GM12892 (cell line): Measurements from ENCODE around the gene GABRA5.

Experiments used
- DNase-seq: peaks from one replicate; pipeline ENCODE4 v3.0.0; 2011; ENCODE audit not compliant: insufficient read length
- FAIRE-seq: peaks from 2 replicates; lab custom pipeline; 2011; peaks lifted over from hg19 to GRCh38; lab: Jason Lieb, UNC
- POLR2A ChIP-seq: IDR thresholded peaks from 2 replicates; pipeline ENCODE4 v1.6.1; 2011; ENCODE audit warnings: low read depth, low read length, control low read depth
- POLR2AphosphoS5 ChIP-seq: IDR thresholded peaks from 2 replicates; pipeline ENCODE4 v1.6.1; 2011; ENCODE audit warnings: low read depth, low read length, control low read depth
- TAF1 ChIP-seq: IDR thresholded peaks from 2 replicates; pipeline ENCODE4 v1.6.1; 2011; ENCODE audit warnings: low read depth, mild to moderate bottlenecking, control low read depth, low read length, borderline replicate concordance

Gene GABRA5

DNA sequence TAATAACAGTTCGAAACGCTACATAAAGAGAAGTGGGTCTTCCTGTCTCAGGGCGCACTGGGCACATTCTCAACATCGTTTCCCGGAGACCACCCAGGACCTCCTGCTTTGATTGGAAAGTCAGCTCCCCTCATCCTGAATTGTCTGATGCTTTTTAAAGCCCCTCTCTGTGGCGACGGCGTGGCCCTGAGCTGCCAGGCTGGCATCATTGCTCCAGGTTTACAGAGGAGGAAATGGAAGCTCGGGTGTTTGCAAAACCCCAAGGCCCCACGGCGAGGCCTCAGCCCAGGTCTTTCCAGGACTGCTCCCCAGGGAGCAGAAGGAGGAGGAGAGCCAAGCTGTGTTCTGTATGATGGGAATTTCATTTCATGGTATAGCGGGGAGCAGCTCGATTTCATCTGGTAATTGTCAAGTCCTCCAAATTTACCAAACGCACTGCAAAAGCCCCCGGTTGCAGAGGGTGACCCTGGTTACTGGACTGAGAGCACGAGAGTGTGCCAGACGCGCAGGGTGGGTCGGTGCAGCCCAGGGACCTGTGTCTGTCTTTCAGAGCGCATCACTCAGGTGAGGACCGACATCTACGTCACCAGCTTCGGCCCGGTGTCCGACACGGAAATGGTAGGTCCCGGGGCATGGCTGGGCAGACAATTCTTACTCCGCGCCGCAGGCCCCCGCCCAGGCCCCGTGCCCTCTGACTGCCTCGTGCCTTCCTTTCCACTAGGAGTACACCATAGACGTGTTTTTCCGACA lies 15.9 kb downstream of the GABRA5 start:
- no peak for DNase-seq
- FAIRE-seq, result no peak
- TF ChIP-seq POLR2AphosphoS5 (no peak), TAF1 (no peak), POLR2A (no peak)

DNA sequence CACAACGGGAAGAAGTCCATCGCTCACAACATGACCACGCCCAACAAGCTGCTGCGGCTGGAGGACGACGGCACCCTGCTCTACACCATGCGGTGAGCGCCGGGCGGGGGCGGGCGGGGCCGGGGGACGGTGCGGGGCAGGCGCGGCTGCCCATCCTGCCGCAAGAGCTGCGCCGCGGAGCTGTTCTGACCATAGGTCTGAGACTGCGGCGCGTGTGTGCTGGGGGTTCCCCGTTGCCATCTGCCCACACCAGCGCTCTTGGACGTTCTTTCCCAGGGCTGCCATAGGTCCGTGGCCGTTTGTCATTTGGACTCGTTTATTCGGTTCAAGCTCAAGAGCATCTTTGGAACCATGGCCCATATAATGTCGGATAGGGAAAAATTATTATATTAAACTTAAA lies 16.6 kb downstream of the GABRA5 start:
- TF ChIP-seq POLR2A (no peak), POLR2AphosphoS5 (no peak), TAF1 (no peak)
- FAIRE-seq (no peak), DNase-seq (no peak)

DNA sequence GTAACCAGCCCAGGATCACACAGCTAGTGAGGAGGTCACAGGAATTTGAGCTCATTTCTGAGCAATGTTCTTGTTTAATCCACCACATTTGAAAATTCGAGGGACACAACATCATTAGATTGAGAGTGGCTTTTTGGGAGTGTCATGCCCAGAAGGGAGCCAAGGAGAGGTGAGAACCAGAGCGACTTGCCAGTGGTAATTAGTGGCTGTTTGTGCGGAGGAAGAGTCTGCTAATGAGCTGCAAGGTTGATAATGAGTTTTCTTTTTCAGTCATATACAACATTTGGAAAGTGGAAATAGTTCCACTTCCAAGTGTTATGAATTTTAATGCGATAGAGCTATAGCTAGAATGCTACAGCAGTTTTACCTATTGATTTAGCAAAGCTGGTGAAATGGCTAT lies 19.7 kb downstream of the GABRA5 start:
- no peak for FAIRE-seq
- TF ChIP-seq POLR2AphosphoS5 (no peak), TAF1 (no peak), POLR2A (no peak)
- DNase-seq, result no peak

DNA sequence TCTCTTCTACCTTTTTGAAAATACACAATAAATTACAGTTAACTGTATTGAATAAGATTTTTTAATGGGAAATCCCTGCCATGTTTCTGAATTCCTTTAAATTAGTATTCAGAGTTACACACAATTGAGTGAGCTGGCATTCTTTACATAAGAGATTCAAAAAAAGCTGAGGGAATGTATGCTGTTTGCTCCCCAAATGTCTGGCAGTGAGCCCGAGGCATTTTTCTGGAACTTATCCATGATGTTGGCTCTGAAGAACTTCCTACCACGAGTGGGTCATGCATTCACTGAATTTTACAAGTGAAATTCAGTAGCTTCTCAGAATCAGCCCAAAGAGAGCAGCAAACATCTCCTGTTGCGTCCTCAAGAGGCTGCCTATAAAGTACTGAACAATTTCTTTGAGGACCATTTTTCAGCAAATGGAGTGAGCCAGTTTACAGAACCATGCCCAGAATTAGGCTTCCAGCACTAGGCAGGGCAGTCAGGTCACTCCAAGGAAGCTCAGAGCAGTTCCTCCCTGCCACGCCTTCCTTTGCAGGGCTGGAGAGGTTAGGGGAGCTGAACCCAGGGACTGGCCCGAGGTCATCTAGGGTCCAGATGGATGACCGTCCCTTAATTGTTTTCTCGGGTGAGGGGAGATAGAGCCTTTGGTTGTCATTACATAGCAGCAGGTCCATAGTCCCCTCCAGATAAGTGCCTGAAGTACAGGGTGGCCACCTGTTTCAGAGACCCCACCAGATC lies 21.2 kb downstream of the GABRA5 start:
- TF ChIP-seq POLR2AphosphoS5, result no peak
- no peak for TF ChIP-seq POLR2A
- no peak for TF ChIP-seq TAF1
- DNase-seq (no peak), FAIRE-seq (no peak)

DNA sequence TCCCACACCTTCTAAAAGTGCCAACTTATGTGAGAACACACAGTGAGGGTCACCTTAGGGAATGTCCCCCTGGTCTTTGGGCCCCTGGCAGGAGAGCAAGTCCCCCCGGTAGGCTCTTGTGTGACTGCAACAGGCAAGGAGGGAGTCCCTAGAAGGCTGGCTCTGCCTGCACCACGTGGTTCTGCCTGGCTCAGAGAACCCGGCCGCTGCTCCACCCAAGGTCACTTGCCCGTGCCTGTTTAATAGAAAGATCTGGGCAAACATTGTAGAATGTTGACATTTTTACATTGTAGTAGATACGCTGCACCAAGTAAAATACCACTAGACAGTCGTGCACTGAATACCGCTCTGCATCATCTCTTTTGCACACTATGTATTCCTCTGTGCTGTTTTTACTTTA lies 21.9 kb downstream of the GABRA5 start:
- DNase-seq, result no peak
- no peak for FAIRE-seq
- TF ChIP-seq TAF1 (no peak), POLR2A (no peak), POLR2AphosphoS5 (no peak)

DNA sequence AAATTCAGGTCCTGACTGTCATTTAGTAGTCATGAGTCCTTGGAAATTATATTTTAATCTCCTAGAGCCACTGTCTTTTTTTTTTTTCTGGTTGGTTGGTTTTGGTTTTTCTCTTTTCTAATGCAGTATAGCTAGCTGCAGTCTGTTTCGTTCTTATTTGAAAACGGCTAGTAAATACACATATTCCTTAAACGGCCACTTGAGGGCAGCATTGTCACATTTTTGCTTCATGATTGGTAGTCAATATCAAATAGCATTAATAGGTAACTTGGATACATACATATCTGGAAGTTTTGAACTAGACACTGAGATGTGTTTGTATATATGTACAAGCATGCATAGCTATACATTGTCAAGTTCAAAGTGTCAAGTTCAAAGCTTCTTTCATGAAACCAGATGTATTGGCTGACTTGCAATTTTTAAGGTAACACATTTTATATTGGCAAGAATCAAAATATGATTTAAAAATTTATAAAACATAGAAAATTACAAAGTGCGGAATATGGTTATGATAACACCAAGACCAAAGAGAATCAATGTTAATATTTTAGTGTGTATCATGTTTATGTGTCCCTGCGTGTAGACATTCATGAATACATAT lies 22.5 kb downstream of the GABRA5 start:
- TF ChIP-seq TAF1, result no peak
- TF ChIP-seq POLR2A, result no peak
- TF ChIP-seq POLR2AphosphoS5, result no peak
- FAIRE-seq (no peak), DNase-seq (no peak)

DNA sequence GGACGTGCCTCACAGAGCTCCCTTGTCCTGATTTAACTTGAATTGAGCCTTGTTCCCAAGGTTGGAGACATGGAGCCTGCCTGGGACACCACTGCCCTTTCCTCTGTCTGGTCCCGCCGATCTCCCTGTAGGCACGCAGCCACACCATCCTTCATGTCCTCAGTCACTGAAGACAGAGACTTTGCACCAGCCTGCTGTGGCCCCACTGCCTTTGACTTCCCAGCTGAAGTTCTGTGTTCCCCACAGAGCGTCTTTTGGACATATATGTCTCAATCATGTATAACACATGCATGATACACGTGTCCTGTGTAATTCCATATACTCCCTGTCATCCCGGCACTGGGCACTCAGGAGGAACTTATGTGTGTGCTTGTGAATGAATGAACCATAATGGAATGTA lies 23.6 kb downstream of the GABRA5 start:
- DNase-seq, result no peak
- TF ChIP-seq POLR2AphosphoS5, result no peak
- TF ChIP-seq POLR2A, result no peak
- TF ChIP-seq TAF1, result no peak
- FAIRE-seq, result no peak

DNA sequence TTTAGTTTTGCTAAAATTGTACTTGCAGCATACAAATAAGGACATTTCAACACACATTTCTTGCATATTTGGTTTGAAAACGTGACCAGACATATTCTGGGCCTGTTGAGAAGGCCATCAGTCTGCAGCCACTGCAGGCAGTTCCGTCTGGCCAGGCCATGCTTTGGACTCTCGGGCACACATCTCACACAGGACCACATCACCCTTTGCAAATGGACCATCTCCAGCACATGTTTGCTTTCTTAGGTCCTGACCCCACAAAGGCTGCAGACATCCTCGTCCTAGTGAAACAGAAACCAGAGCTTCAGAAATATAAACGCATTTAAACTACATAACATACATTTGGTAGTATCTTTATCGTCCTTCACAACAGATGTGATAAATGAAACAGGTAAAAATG lies 24.1 kb downstream of the GABRA5 start:
- DNase-seq, result no peak
- no peak for TF ChIP-seq POLR2A
- TF ChIP-seq TAF1, result no peak
- TF ChIP-seq POLR2AphosphoS5, result no peak
- no peak for FAIRE-seq

DNA sequence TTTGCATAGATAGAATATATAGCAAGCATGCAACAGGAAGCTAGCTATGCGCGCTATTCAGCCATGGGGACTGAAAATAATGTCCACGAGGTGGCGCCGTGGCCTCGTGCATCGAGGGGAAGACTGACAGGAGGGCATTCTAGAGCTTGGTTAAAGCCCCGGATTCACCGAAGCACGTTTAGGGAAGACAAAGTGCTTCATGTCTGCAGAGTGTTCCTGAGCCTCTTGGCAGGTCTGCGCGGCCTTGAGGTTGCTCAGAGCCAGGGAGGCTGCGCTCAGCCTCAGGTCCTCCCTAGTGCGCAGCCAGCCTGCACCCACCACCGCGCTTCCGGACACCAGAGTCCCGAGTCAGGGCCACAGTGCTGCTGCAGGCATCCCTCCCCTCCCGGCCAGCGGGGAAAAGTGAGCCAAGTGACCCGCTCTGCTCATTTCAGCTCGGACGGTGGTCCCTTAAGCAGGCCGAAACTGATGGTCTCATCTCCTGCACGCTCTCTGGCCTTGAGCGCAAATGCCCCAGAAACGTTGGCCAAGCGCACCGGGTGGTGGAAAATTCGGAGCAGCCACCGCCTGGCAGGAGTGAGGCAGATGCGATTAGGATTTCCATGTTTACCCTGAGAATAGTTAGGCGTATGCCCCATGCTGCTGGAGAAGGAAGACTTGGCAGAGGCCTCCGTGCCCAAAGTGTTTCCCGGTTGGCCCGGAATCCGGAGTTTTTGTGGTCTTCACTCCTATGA lies 24.8 kb downstream of the GABRA5 start:
- TF ChIP-seq TAF1, result no peak
- no peak for TF ChIP-seq POLR2AphosphoS5
- TF ChIP-seq POLR2A, result no peak
- no peak for FAIRE-seq
- DNase-seq, result no peak

DNA sequence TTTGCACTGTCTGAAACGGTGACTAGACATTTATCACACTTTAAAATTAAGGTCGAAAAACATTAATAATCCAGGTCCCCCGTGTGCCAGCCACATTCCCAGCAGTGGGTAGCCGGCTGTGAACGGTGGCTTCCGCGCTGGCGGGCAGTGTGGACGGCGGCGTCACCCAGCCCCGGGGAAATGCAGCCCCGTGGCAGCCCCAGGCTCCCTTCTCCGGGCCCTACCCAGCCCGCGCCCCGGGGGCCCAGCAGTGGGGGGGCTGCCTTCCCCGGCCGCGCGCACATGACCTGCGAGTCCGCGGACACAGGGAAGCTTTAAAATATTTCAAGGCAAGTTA lies 25.3 kb downstream of the GABRA5 start:
- TF ChIP-seq POLR2AphosphoS5 (no peak), TAF1 (no peak), POLR2A (no peak)
- FAIRE-seq (no peak), DNase-seq (no peak)

DNA sequence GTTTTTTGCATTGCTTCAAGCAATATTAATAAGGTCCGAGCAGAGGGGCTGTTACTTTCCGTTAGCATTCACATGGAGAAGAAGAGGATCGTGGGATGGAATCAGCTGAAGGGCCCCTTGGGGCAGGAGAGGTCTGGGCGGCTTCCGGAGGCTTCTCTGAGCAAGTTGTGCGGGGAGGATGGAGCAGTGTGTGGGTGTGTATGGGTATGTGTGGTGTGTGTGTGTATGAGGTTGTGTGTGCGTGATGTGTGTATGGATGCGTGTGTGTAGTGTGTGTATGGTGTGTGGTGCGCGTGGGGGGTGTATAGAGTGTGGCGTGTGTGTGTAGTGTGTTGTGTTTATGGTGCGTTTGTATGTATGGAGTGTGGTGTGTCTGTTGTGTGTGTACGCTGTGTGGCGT lies 25.8 kb downstream of the GABRA5 start:
- TF ChIP-seq POLR2A (no peak), POLR2AphosphoS5 (no peak), TAF1 (no peak)
- FAIRE-seq (no peak), DNase-seq (no peak)
